H1 (cell line): ENCODE results near the gene IL32.

Experiments
- JUN ChIP-seq: IDR thresholded peaks from 2 replicates; pipeline ENCODE4 v1.6.1; 2011; ENCODE audit warnings: low read depth, mild to moderate bottlenecking, improper control_type of control experiment, low read length
- JUND ChIP-seq: IDR thresholded peaks from 2 replicates; pipeline ENCODE4 v1.6.1; 2011; ENCODE audit warnings: mild to moderate bottlenecking, improper control_type of control experiment, low read length
- POLR2AphosphoS5 ChIP-seq: IDR thresholded peaks from 2 replicates; pipeline ENCODE4 v1.6.1; 2011; ENCODE audit warnings: low read depth, low read length

DNA sequence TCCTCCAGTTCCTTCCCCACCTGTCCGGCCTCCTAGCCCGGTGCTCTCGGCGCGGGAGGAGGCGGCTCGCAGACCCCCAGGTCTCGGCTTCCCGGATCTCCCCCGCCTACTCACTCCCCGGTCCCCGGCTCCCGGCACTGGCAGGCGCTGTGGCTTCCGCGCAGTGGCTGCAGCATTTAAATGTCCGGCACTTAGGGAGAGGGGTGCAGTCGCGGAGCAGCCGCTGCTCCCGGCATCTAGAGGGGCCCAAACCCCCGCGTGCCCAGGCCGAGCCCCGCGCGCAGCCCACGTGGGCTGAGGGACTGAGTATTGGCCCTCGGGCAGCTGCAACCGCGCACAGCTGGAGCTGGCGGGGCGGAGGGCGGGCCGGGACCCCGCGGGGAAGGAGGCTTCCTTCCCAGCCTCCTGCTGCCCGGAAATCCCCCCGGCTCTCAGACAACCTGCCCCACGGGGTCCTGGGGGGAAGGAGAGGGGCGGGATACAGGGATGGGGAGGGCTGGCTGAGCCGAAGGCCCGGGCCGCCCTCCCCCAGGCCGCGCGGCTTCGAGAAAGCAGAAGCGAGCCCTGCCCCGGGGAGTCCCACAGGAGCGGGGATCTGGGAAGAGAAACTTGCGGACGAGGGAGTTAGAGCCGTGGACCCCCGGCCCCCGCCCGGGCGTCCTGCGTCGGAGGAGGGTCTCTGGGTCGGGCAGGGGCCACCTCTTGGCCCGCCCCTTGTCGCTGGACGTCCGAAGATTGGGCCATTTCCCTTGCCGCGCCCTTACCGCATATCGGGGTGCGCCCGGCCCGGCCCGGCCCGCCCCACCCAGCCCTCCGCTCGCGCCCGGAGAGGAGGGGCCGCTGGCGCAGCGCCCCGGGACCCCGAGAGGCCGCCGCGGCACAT lies 19.4 kb upstream of the IL32 start, which contains the start of gene MMP25:
- no peak for TF ChIP-seq JUN
- no peak for TF ChIP-seq JUND
- no peak for TF ChIP-seq POLR2AphosphoS5
